Measurements from ENCODE around the gene FGFR2.

Gene FGFR2

DNA sequence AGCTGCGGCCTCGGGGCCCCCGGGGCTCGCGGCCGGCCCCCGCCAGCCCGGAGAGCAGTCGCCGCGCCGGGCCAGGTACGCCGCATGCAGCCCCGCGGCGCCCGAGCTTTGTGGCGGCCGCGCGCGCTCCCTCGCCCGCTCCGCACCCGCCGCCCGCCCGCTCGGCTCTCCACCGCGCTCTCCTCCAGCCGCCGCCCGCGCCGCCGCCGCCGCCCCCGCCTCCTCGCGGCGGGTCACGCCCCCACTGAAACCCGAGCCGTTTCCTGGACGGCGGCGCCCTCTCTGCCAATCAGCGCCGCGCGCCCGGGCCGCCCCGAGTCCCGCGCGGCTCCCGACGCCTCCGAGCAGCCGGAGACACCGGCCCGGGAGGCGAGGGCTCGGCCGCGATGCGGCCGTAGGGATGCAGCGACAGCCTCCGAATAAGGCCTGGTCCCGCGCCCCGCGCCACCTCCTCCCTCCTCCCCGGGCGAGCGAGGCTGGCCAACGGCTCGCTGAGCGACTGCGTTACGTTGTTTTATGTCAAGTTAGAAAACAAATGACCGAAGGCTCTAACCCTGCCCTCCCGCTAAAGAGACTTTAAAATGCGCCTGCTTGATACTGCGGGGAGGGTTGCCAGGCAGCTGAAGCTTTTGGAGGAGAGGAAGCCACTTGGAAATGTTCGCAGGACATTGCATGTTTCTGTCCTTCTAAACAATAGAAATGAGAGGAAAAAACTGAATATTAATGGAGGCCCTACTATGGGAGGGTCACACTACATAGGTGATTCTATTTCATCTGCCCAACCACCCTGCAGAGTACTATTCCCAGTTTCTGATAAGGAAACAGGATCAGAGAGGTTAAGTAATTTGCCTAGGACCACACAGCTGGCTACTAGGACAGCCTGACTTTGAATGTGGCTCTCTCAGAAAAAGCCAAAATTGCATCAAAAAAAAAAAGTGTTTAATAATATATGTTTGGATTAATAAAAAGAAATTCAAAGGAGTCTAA, at the start of gene FGFR2:
TSS of gene FGFR2 (minus strand) at position 182 of the 987 bp plus-strand sequence. CDS start 4,627 bp downstream, outside the sequence.
- DNase-seq: peak in 1 of 2 donors; percentile 7

DNA sequence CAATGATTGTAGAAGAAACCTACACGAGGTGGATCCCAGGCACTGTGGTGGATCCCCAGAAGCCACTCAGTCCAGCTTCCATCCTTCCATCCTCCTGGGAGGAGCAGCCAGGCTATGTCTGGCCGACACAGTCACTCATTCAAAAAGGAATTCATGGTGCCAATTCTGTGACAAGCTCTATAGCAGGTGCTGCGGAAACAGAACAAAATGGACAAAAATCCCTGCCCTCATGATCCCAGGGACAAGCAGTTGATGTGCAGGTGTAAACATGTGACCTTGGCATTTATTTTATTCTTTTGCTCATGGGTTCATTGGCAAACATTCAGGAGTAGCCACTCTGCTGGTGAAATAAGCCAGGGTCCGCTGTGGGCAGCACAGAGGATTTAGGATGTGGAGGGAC, 49.2 kb upstream of the FGFR2 start:
- DNase-seq: no peak

DNA sequence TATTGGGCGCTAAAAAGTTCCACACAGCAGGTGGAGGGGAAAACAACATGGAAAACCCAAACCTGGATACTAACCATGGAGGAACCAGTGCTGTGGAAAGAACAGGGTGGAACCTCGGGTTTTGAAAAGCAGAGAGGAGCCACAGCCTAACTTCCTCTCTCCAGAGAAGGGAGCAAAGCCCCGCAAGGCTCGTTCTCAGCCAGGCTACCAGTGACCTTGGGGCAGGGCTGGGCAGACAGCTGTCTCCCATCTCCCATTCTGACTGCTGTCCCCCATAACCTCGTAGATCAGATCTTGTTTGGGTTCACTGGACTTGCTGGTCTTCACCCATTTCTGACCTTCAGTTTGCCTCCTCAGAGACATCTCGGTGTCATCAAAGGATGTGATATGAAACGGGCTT, 47.5 kb upstream of the FGFR2 start:
- DNase-seq: no peak

DNA sequence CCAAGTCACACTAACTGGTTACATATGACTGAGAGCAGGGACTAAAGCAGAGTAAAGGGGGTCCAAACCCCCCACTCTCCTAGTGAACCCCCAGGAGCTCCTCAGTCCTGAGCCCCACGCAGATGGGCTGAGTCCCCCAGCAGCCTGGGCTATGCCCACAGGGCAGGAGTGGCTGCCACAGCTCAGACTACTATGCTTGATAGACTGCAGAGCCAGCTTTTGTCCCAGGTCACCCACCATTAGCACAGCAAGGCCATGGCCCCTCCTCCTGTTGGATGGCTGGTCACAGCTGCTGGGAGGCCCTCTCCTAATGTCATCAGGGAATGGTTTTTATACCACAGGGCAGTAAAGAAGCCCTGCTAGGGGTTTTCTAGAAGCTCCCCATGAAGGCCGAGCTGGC, 46.3 kb upstream of the FGFR2 start:
- no peak for DNase-seq

DNA sequence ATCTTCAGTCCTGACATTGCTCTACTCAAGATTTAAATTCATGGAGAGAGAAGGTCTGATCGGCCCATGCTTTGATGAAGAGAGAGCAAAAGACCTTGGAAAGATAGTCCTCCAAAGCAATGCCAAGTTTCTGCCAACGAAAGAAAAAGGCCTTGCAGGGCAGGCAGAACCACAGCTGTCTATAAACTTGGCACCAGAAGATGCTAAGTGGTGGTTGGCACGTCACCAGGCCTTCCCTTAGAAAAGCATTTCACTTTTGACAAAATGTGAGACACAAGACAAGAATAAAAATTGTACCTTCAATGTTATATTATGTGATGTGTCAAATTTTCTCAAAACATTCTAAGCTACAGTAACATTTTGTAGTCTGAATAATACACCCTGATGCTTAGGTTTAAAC, 42.0 kb upstream of the FGFR2 start:
- no peak for DNase-seq

DNA sequence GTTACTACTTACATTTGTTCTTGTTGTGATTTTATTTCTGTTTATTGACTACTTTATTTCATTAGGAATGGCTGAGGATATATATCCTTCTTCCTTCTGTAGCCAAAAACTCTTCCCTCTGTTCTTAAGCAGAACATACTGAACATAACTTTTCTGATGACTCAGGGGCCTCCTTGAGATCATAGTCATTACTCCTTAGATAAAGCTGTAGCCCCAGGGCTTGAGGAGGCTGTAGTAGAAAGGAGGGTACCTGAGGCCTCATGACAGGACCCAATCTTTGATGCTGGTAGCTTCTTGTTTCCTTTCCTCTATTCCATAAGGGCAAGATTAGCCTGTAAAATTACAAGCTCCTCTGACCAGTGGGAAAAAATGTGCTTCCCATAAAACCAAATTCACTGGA, 41.2 kb upstream of the FGFR2 start:
- no peak for DNase-seq

DNA sequence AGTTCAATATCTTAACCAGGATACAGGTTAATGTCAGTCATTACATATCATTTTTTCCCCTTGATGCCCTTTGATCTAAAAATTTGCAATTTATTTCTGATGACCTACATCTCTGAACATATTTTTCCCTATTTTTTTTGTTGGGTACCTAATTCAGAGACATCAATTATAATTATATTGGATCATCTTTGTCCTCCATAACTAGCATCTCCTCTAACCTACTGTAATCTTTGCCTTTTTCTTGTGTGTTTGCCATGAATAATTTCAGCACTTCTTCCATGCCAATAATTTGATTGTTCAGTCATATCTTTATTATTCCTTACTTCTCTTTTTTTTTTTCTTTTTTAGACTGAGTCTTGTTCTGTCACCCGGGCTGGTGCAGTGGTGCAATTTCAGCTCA, 39.2 kb upstream of the FGFR2 start:
- DNase-seq: no peak

DNA sequence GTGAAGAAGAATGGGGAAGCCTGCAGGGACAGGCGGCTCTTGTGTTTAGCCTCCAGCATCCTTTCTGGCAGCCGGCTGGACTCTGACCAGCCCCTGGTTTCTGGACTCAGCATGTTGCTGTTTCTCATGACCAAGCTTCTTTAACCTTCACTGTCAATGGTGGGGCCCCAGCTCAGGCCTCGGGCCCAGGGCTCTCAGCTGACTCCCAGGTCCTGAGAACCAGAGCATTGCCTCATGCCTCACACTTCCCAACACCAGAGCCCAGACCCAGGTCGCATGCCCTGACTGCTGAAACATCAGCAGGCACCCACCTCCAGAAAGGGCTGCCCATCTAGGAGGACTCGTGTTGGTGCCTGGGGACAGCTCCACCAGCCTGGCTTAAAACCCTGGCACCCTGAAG, 34.8 kb upstream of the FGFR2 start:
- DNase-seq: no peak

DNA sequence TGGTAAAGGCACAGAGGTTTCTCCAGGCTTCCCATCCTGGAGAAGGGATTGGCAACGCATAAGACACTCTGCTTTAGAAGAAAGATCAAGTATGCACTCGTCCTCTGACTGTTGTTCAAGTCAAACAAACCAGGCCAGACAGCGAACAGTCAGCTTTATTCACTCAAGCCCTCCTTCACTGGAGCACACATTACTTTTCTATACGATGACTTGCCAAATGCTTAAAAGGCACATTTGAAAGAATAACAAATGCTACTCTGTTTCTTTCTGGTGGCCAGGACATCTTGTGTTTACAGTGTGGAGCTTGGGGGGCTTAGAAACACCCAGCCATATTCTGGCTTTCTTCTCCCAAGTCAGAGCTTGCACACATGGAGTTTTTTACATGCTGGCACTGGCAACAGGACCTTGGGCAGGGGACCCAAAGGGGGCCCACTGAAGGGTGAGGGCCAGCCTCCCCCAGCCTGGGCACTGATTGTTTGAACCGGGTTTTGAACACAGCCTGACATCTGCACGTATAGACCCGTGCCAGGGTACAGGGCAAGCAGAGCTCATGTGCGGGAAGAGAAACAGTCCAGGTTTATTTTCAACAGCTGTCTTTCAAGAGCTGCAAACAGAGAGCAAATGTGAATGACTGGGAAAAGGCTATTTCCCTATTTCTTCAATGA, 33.3 kb upstream of the FGFR2 start:
- DNase-seq: no peak

DNA sequence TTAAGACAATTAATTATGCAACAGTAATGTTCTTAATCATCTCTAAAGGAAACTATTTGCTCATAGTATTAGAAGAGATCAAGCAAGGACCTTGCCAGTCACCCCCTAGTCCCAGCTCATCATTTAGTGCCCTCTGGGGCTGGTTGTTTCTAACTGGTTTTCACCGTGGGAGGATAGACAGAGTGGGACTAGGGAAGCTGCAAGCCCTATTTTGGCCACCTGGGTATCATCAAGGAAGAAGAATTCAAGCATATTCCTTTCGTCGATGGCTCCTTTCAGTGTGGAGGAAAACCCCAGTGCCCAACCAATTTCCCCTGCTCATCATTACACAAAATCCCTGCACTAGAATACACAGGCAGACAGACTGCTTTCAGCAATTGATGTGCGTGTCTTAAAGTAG, 30.6 kb upstream of the FGFR2 start:
- DNase-seq: no peak

DNA sequence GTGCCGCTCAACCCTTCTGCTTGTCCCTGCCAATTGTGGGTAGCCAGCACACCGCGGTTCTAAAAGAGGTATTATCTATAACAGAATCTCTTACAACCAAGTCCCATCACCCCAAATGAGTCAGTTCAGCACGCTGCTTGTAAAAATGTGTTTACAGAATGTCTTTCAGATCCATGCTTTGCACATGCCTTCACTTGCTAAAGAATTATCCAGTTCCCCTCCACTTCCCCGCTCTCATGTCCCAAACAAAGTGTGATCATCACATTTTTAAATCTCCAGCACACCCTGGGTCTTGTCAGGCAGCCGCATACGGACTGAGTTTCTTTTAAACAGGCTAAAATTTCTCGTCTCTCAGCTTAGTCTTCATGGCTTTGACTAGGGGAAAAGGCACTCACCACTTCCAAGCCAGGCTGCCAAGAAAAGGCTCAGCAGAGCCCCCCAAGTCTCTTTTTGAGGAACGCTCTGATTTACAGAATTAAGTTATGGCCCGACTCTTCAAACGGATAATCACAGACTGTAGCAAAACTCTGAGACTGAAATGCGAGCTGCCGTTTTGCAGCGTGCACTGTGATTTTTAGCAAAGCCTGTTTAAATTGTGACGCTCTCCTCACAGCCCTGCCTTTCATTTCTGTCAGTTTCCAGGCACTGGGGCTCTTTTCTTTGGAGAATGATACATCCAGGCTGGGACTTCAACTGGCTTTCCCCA, 29.8 kb upstream of the FGFR2 start:
- no peak for DNase-seq

DNA sequence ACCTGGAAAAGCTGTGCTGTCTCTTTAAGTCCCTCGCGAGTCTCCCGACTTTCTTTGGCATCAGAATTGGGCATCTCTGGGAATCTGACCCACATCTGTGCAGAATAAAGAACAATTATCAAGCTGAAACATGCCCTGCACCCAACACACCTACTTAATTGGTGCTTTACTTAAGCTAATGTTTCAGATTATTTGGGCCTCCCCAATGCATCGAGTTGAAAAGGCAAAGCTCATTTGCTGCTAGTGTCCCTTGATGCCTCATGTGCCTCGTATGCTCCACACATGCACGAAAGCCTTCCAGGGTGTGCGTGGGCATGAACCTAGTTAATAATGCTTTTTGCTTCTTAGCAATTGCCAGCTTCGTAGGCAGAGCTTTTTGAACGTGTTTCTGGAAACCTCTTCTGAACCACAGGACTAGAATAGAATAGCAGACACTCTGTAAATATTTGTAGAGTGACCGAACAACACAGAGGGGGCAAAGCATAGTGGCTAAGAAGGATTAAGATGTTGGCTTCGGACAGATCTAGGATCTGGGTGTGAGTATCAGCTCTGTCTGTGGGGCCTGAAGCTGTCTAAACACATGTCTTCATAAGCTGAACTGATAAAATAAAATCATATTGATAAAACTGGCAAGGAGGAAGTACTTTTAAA, 26.7 kb upstream of the FGFR2 start:
- DNase-seq: no peak

DNA sequence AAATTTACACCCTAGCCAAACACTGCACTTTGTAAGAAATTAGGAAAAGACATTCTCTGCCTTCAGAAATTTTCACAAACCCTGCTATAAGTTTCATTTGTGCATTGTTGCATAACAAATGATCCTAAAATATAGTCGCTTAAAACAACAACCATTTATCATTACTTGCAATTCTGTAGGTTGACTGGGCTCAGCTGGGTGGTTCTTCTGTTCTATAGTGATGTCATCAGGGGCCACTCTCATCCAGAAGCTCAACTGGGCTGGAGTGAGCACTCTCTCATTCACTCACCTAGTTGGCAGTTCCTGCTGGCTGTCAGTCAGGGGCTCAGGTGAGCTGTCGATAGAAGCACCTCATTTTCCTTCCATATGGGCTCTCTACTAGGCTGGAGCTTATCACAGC, 20.7 kb upstream of the FGFR2 start:
- DNase-seq: no peak

DNA sequence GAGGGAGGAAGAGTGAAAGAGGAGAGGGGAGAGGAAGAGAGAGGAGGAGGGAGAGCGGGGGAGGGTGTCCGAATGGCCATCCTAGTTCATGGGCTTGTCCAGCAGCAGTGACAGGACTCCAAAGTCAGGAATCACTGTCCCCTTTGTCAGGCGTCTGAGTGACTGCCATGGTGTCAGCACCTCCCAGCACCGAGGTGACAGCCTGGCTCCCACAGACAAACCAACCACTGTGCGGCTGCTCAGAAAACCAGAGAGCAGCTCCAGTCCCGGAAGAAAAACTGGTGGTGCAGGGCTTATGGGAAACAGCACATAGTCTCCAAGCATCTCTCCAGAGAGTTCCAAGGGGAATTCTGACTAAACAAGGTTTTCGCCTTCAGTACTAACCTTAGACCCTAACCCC, 18.9 kb upstream of the FGFR2 start:
- DNase-seq: no peak

DNA sequence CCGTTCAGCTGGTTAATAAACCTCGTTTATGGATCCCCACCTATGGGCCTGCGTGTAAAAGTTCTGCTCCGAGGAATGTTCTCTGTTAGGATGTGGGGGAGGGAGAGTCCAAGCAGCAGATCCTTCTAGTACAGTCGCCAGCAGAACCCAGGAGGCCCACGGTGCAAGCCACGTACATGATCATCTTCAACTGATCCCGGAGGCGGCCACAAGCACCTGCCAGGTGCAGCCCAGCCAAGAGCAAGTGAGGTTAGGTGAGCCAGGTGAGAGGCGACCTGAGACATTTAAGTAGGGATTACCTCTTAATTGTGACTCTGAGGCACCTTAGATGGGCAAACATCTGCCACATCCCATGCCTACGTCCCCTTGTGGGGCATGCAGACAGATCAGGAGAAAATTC, 18.0 kb upstream of the FGFR2 start:
- DNase-seq: no peak

DNA sequence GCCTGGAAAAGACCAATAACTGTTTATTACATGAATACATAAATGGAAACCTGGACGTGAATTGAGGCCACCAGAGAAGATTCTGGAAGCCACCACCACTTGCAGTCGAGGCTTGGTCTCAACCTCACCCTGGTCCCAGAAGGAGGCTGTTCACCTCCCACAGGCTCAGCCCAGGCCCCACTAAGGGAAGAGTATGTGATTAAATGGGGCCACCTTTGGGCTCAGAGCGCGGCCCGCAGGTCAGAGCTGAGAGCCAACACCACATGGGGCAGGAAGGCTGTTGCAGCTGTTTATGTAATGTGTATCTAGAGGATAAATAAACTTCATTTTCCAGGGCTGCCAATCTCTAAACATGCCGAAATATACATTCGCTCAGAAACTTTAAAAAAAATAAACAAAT, 17.6 kb upstream of the FGFR2 start:
- DNase-seq: no peak

DNA sequence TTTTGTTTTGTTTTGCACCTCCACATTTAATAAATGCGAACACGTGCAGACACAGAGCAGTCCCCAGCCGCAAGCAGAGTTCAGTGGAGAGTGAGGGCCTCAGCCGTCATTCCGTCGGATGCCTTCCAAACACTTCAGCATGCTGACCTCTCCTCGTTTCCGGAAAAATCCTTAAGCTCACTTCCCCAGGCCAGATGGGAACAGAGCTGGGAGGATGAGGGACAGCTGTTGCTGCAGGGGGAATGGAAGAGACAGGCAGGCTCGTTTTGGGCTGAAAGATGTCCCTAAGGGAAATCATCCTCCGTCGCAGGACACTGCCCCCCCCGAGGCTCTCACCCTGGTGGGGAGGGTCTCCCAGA, 17.2 kb upstream of the FGFR2 start:
- no peak for DNase-seq

DNA sequence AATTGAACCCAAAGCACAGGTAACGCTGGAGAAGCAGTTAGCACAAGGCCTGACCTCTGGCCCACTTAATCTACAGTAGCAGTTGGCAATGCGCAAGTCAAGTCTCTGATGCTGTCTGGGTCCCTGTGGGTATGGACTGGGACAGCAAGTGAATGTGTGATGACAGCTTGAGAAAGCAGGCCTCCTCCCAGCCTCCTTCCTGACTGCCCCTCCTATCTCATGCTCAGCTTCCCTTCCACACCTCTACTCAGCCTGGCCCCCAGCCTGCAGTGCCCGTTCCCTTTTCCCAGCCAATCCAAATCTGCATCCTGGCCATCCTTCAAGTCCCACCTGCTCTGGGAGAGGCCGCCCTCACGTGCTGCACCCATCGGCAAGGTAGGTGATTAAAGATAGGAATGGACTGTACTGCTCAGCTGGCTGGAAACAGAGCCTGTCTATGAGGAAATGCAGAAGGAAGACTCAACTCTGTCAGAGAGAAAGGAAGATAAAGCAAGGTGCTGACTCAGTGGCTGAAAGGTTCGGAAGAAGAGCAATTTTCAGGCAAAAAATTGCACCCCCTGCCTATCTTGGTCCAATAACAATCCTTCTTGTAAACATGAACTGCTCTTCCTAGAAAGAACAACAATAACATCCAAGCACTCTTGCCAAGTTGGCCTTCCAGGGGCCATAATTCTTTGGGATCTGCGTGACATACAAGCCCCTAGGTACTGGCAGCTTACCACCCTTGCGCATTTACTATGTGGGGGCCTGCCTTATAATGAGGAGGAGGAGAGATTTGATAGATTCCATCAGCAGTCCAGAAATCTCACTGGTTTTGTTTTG, 16.6 kb upstream of the FGFR2 start:
- DNase-seq: no peak

DNA sequence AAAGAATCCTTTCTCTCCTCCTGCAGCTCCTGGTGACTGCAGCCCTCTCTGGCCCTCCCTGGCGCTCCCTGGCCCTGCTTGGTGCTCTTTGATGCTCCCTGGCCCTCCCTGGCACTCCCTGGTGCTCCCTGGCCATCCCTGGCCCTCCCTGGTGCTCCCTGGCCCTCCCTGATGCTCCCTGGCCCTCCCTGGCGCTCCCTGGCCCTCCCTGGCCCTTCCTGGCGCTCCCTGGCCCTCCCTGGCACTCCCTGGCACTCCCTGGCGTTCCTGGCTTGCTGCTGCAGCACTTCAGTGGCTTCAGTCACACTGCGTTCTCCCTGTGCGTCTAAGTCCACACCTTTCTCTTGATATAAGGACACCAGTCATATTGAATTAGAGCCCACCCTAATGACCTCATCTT, 15.2 kb upstream of the FGFR2 start:
- no peak for DNase-seq

DNA sequence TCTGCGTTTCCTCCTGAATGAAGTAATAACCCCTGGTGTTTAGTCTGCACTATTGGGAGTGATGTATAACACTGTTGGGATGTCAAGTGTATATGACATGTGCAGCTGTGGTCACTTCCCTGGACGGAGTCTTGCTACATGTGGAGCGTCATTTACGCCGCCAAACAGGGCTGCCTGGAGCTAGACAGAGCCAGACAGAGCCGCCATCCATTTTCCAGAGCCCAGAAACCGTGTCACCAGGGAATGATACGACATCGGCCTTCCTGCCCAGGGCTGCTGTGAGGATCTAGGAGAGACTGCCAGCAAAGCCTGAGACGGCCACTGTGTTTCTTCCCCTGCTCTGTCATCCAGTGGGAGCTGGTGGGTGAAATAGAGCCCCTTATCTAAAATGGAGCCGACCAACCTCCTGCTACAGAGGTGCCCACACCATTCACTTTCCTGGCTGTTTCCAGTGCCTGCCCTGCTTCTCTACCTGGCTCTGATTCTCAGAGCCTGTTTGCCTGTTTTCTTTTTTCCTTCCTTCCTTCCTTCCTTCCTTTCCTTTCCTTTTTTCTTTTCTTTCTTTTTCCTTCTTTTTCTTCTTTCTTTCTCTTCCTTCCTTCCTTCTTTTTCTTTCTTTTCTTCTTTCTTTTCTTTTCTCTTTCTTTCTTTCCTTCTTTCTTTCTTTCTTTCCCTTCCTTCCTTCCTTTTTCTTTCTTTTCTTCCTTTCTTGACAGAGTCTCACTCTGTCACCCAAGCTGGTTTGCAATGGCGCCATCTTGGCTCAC, 13.3 kb upstream of the FGFR2 start:
- no peak for DNase-seq

DNA sequence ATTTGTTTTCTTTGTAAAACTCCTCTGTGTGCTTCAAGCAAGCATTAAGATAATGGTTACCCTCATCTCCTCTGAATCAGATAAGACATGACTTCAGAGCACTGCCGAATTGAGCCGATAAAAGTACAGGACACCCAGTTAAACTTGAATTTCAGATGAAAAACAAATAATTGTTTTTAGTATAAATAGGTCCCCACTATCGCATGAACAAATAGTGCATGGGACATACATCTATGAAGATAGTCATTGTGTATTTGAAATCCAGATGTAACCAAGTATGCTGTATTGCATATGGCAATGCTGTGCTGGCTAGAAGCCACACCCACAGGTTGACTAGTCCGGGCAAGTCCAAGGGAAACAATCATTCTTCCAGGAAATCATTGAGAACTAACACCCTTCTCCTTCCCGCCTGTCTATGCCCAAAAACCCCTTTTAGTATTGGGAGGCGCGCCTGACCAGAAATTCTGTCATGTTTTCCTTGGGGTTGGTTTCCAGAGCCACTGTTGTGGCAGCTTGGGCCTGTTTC, 12.6 kb upstream of the FGFR2 start:
- no peak for DNase-seq

Measured in CD4-positive, alpha-beta T cell treated with Interleukin-4 for 1 hour (primary cell).